ENCODE results near the gene AUNIP.

DNA sequence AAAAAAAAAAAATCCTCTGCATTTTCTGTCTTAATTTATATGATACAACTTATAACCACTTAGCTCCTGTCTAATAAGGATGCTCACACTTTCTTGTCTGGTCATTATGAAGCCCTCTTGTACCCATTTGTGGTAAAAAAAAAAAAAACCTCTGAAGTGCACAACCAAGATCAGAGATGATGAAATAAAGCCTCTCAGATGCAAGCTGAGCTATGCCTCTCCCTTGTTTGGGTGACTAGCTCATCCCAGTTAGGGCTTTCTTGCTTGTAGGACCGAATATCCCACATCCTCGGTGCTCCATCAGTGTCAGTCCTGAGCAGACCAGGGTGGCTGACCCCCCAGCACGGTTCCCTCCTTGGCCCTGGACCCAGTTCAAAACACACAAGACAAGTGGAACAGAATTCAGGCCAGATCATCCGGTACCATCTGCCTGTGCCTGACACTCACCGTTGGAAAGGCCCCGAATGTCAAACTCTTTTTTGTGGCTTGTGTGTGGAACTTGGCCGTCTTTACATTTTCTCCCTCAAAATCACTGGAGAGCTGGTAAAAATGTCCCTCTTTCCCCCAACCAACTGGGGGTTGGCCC lies 65.6 kb downstream of the AUNIP start:
- TF ChIP-seq POLR2A (IDR thresholded peaks at IDR 0.05; ENCODE audit: low read length) (no peak), GATA1 (IDR thresholded peaks at IDR 0.05; ENCODE audit: low read depth, low read length) (no peak)
